ENCODE data around the gene DHRS4L2.
"Not testable (repeated sequence)": the region's sequence is repeated elsewhere in the genome, so short reads cannot be mapped to it uniquely, and the experiment has no call there.

The DHRS4L2 gene

DNA sequence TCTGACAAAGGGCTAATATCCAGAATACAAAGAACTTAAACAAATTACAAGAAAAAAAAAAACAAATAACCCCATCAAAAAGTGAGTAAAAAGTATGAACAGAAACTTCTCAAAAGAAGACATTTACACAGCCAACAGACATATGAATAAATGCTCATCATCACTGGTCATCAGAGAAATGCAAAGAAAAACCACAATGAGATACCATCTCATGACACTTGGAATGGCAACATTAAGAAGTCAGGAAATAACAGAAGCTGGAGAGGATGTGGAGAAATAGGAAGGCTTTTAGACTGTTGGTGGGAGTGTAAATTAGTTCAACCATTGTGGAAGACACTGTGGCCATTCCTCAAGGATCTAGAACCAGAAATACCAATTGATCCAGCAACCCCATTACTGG is 30.2 kb downstream of the DHRS4L2 start:
- DNase-seq (ENCODE audit: low spot score), result not testable (repeated sequence)

GRCh38 chr14:24019944-24020343 is 31.2 kb downstream of the DHRS4L2 start:
- DNase-seq (ENCODE audit: low spot score), result not testable (repeated sequence)

GRCh38 chr14:24020520-24020919 is 31.8 kb downstream of the DHRS4L2 start:
- DNase-seq (ENCODE audit: low spot score), result not testable (repeated sequence)

GRCh38 chr14:24024939-24025418 is 36.2 kb downstream of the DHRS4L2 start:
- not testable (repeated sequence) for DNase-seq (ENCODE audit: low spot score)

DNA sequence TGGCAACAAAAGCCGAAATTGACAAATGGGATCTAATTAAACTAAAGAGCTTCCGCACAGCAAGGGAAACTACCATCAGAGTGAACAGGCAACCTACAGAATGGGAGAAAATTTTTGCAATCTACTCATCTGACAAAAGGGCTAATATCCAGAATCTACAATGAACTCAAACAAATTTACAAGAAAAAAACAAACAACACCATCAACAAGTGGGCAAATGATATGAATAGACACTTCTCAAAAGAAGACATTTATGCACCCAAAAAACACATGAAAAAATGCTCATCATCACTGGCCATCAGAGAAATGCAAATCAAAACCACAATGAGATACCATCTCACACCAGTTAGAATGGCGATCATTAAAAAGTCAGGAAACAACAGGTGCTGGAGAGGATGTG is 41.0 kb downstream of the DHRS4L2 start:
- not testable (repeated sequence) for DNase-seq (ENCODE audit: low spot score)

DNA sequence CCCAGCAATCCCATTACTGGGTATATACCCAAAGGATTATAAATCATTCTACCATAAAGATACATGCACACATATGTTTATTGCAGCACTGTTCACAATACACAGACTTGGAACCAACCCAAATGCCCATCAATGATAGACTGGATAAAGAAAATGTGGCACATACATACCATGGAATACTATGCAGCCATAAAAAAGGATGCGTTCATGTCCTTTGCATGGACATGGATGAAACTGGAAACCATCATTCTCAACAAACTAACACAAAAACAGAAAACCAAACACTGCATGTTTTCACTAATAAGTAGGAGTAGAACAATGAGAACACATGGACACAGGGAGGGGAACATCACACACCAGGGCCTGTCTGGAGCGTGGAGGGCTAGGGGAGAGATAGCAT is 42.6 kb downstream of the DHRS4L2 start:
- not testable (repeated sequence) for DNase-seq (ENCODE audit: low spot score)

GRCh38 chr14:24032727-24033418 is 44.1 kb downstream of the DHRS4L2 start:
- no peak for DNase-seq (ENCODE audit: low spot score)

DNA sequence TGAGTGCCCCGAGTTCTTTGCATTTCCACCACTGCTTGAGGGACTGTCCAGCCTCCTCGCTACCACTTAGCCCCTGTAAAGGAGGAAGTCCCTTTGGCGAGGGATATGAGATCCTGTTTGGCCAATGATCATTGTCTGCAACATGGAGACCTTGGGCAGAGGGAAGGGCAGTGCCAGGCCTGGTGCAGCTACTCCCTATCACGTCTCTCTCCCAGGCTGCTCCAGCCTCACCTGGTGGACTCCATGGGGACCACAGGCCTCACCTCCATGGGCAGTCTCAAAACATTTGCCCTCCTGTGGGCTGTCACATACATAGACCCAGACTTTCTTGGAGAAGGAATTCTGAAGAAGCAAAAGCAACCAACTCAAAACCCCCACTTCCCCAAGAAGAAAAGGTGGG is 47.0 kb downstream of the DHRS4L2 start:
- not testable (repeated sequence) for DNase-seq (ENCODE audit: low spot score)

DNA sequence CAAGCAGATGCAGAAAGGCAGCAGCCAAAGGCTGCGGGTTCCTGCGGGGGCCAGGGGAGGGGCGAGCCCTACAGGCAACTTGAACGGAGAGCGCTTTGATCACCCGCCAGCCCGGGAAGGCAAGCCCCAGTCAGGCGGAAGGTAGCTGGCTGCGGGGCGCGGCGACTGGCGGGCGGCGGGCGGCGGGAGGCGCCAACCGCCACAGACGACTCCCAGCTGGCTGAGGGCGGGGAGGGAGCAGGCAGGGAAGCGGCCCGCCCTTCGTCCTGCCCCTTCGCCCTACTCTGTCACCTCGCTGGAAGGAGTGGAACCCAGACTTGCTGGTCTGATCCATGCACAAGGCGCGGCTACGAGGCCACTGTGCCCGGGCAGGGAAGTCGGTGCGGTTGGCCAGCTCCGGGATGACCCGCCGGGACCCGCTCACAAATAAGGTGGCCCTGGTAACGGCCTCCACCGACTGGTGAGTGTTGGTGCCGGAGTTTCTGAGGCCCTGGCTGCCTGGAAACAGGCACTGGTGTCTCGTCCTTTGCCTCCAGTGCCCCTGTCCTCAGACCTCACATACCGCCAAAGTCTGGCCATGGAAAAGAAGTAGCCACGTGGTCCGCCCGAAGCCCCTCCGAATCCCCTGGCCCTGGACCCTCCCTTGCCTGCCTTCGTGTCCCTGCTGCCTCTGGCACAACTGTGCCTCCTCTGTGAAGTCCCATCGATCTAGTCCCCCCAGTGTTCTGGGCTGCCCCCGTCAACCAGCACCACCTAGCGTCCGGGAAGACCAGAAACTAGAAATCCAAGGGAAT is 47.6 kb downstream of the DHRS4L2 start:
- DNase-seq (ENCODE audit: low spot score), result peak; percentile 58

GRCh38 chr14:24036963-24037657 is 48.4 kb downstream of the DHRS4L2 start:
- DNase-seq (ENCODE audit: low spot score), result not testable (repeated sequence)

- no peak for DNase-seq (ENCODE audit: low spot score)
Measured at GRCh38 chr14:24037658-24038037, 48.9 kb downstream of the DHRS4L2 start.

GRCh38 chr14:24038686-24039085 is 50.0 kb downstream of the DHRS4L2 start:
- no peak for DNase-seq (ENCODE audit: low spot score)

DNA sequence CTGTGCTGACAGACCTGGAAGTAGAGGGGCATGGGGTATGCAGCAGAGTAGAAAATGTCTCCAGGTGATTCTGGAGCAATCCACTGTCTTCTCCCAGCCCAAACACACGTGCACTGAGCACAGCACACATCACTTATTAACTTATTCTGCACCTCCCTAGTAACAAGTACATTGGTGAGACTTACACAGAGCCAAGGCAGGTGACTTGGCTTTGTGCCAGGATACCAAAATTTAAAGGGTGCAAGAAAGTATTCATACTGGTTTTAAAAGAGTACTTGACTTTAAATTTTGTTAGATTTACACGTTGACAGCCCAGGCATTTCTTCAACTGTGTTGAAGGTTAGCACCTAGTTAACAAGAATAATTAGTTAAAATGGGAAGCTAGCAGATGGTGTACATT is 52.0 kb downstream of the DHRS4L2 start:
- DNase-seq (ENCODE audit: low spot score), result no peak

DNA sequence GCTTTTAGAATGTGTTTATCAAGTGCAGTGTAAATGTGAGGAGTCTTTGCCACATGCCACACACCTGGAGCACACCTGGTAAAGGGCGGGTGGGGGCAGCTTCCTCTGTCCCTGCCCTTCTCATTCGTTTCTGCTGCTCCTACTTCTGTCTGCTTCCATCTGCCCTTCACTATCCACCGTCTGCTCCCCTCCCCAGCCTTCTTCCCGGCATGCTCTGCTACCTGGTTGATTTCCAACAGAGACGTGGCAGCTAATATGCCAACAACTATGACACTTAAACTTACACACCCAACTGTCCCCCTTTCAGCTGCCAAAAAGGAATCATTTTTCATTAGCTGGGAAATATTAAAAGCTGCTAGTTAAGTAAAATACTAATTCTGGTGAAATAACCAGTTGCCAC is 54.0 kb downstream of the DHRS4L2 start:
- DNase-seq (ENCODE audit: low spot score), result no peak

GRCh38 chr14:24049002-24049401 is 60.3 kb downstream of the DHRS4L2 start:
- not testable (repeated sequence) for DNase-seq (ENCODE audit: low spot score)

- DNase-seq (ENCODE audit: low spot score), result not testable (repeated sequence)
Measured at GRCh38 chr14:24050753-24051152, 62.0 kb downstream of the DHRS4L2 start.

GRCh38 chr14:24051176-24051788 is 62.6 kb downstream of the DHRS4L2 start:
- DNase-seq (ENCODE audit: low spot score), result no peak

- DNase-seq (ENCODE audit: low spot score), result peak; percentile 21
Measured at GRCh38 chr14:24051789-24052655, 63.3 kb downstream of the DHRS4L2 start, which contains the start of gene CARMIL3. Gene CARMIL3, plus strand, starts transcription at chr14:24052009. Its CDS starts 145 bp downstream, at chr14:24052154.

DNA sequence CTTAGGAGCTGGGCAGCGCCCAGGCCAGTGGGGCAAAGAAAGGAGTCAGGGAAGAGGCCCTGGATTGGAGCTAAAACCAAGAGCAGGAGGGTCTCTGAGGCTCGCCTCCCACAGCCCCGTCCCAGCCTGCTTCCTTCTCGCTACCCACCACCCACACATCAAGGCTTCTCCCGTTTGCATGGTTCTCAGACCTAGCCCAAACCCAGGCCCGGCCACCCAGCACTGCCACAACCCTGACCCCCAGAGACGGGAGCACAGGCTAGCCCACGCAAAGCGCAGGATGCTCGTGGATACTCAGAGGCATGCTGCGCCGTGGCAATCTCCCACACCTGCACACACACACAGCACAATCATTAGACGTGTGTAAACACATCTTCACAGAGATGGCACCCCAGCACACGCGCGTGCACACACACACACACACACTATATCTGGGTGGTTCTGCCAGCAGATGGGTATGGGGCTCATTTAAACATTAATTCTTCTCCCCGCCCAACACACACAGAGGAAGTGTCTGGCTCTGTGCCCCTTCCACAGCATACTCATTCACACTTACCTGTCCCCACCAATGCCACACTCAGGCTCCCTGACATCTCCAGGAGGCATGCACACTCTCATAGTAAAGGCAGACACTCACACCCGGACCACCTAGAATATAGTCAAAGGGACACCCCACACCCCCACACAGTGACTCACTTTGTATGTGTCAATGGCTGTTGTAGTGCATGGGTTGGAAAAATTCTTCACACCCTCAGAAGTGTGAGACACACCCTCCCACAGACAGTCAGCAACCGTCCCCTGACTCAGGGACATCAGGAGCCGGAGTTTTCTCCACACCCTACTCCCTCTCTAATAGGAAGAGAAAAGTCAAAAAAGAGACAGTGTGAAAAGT is 64.2 kb downstream of the DHRS4L2 start:
- DNase-seq (ENCODE audit: low spot score), result no peak
